ENCODE data around the gene OVOL2.
"Not testable (repeated sequence)": the region's sequence is repeated elsewhere in the genome, so short reads cannot be mapped to it uniquely, and the experiment has no call there.

Gene OVOL2

GRCh38 chr20:18057101-18057993 is at the start of gene OVOL2:
OVOL2 (minus strand) TSS chr20:18057916; CDS start chr20:18057634, 282 bp downstream.
- DNase-seq (ENCODE audit: low read depth in 2 of 2) = no peak

GRCh38 chr20:18103497-18103896 is 45.8 kb upstream of the OVOL2 start:
- no peak for DNase-seq (ENCODE audit: low read depth in 2 of 2)

GRCh38 chr20:18101125-18101810 is 43.6 kb upstream of the OVOL2 start:
- DNase-seq (ENCODE audit: low read depth in 2 of 2) = no peak

GRCh38 chr20:18100569-18100968 is 42.9 kb upstream of the OVOL2 start:
- not testable (repeated sequence) for DNase-seq (ENCODE audit: low read depth in 2 of 2)

- DNase-seq (ENCODE audit: low read depth in 2 of 2) = no peak
Observed at GRCh38 chr20:18094191-18094590, 36.5 kb upstream of the OVOL2 start.

- DNase-seq (ENCODE audit: low read depth in 2 of 2) = no peak
Observed at GRCh38 chr20:18093388-18093787, 35.7 kb upstream of the OVOL2 start.

GRCh38 chr20:18092890-18093289 is 35.2 kb upstream of the OVOL2 start:
- DNase-seq (ENCODE audit: low read depth in 2 of 2) = no peak

- DNase-seq (ENCODE audit: low read depth in 2 of 2) = no peak
Observed at GRCh38 chr20:18091623-18092022, 33.9 kb upstream of the OVOL2 start.

- no peak for DNase-seq (ENCODE audit: low read depth in 2 of 2)
Observed at GRCh38 chr20:18090477-18090876, 32.8 kb upstream of the OVOL2 start.

GRCh38 chr20:18090044-18090443 is 32.3 kb upstream of the OVOL2 start:
- no peak for DNase-seq (ENCODE audit: low read depth in 2 of 2)

GRCh38 chr20:18088841-18089240 is 31.1 kb upstream of the OVOL2 start:
- not testable (repeated sequence) for DNase-seq (ENCODE audit: low read depth in 2 of 2)

- DNase-seq (ENCODE audit: low read depth in 2 of 2) = not testable (repeated sequence)
Observed at GRCh38 chr20:18088298-18088697, 30.6 kb upstream of the OVOL2 start.

GRCh38 chr20:18087054-18087453 is 29.3 kb upstream of the OVOL2 start:
- no peak for DNase-seq (ENCODE audit: low read depth in 2 of 2)

GRCh38 chr20:18080836-18081235 is 23.1 kb upstream of the OVOL2 start:
- DNase-seq (ENCODE audit: low read depth in 2 of 2) = not testable (repeated sequence)

GRCh38 chr20:18079756-18080353 is 22.1 kb upstream of the OVOL2 start:
- no peak for DNase-seq (ENCODE audit: low read depth in 2 of 2)

- DNase-seq (ENCODE audit: low read depth in 2 of 2) = no peak
Observed at GRCh38 chr20:18077157-18077556, 19.4 kb upstream of the OVOL2 start.

GRCh38 chr20:18072532-18072931 is 14.8 kb upstream of the OVOL2 start:
- DNase-seq (ENCODE audit: low read depth in 2 of 2) = no peak

- no peak for DNase-seq (ENCODE audit: low read depth in 2 of 2)
Observed at GRCh38 chr20:18066421-18067333, 9.0 kb upstream of the OVOL2 start.

GRCh38 chr20:18063676-18064075 is 6.0 kb upstream of the OVOL2 start:
- no peak for DNase-seq (ENCODE audit: low read depth in 2 of 2)

GRCh38 chr20:18059603-18060002 is 1.9 kb upstream of the OVOL2 start:
- no peak for DNase-seq (ENCODE audit: low read depth in 2 of 2)

- DNase-seq (ENCODE audit: low read depth in 2 of 2) = no peak
Observed at GRCh38 chr20:18058661-18059467, 1.1 kb upstream of the OVOL2 start.
